GM18858 (cell line): Measurements from ENCODE around the gene NUB1.
"Not testable (repeated sequence)": the region's sequence is repeated elsewhere in the genome, so short reads cannot be mapped to it uniquely, and the experiment has no call there.

Experiments
- ATAC-seq: cut with Tn5 transposase; IDR thresholded peaks from one replicate; pipeline ENCODE4 v1.9.1; 2021; ENCODE audit not compliant: unreplicated experiment

Gene NUB1, protein sequence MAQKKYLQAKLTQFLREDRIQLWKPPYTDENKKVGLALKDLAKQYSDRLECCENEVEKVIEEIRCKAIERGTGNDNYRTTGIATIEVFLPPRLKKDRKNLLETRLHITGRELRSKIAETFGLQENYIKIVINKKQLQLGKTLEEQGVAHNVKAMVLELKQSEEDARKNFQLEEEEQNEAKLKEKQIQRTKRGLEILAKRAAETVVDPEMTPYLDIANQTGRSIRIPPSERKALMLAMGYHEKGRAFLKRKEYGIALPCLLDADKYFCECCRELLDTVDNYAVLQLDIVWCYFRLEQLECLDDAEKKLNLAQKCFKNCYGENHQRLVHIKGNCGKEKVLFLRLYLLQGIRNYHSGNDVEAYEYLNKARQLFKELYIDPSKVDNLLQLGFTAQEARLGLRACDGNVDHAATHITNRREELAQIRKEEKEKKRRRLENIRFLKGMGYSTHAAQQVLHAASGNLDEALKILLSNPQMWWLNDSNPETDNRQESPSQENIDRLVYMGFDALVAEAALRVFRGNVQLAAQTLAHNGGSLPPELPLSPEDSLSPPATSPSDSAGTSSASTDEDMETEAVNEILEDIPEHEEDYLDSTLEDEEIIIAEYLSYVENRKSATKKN

DNA sequence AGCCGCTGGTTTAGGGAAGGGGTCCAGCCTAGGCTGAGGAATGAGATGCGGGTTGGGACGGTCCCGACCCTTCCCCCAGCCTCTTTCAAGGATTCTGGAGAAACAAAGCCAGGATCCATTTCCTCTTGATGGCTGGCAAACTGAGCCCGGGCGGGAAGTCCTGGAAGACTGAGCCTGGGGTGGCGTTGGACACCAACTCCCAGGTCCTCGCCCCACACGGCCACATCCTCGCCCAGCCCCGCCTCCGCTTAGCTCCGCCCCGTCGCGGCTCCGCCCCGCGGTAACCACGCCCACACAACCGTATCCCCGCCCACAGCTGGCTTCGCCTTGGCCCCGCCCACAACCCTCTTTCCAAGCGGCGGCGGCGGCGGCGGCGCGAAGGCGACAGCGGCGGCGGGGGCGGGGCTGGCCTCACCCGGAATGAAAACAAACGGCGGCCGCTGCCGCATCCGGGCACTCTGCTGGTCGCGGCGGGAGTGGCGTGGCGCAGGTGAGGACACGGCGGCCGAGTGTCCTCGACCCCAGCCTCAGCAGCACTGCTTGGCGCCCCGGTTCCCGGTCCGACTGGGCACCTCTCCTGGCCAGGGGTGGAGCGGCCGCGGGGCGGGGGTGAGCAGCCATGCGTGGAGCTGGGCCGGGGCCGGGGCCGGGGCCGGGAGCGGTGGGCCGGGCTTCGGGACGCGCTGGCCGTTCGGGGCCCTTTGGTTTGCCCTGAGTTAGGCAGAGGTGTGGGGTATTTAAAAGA lies at the start of gene NUB1:
TSS of gene NUB1 (plus strand) at position 456 of the 745 bp plus-strand sequence. CDS start 3,538 bp downstream, outside the sequence.
- no peak for ATAC-seq

DNA sequence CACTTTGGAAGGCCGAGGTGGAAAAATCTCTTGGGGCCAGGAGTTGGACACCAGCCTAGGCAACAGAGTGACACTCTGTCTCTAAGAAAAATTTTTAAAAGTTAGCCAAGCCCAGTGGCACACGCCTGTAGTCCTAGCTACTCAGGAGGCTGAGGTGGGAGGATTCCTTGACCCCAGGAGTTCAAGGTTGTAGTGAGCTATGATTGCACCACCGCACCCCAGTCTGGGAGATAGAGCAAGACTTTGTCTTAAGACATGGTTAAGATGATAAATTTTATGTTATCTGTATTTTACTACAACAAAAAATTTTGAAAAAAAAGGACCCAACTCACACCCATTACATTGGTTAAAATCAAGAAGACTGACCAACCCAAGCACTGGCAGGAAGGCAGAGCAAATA lies 48.8 kb upstream of the NUB1 start:
- ATAC-seq, result no peak

DNA sequence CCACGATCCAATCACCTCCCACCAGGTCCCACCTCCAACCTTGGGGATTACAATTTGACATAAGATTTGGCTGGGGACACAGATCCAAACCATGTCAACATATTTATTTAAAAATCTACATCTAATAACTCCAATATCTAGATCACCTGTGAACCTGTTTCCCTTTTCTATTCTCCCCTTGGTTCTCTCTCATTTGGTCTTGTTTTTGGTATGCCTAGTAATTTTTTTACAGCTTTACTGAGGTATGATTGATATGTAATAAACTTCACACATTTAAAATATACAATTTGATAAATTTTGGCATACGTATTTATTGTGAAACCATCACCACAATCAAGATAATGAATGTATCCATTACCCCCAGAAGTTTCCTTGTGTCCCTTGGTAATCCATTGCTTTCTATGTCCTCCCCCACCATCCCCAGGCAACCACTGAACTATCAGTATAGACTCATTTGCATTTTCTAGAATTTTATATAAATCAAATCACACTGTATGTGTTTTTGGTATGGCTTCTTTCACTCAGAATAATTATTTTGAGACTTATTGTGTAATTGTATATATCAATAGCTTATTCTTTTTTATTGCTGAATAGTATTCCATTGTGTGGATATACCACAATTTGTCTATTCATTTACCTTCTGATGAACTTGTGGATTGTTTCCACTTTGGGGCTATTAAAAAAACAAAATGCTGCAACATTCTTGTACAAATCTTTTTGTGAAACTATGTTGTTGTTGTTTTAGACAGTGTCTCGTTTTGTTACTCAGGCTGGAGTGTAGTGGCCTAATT lies 45.2 kb upstream of the NUB1 start:
- no peak for ATAC-seq

DNA sequence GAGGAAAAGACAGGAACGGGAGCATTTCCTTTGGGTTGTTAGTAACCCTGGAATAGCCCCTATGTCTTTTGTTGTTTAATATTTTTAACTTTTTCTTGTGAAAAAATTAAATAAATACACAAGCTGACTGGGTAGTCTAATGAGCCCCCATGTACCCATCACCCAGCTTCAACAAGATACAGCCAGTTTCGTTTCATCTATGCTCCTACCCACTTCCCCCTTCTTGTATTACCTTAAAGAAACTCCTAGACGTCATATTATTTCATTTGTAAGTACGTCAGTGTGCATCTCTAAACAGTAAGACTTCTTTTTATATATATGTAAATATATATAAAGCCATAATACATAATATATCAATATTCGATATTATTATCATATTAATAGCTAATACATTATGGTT lies 42.8 kb upstream of the NUB1 start:
- ATAC-seq, result no peak

DNA sequence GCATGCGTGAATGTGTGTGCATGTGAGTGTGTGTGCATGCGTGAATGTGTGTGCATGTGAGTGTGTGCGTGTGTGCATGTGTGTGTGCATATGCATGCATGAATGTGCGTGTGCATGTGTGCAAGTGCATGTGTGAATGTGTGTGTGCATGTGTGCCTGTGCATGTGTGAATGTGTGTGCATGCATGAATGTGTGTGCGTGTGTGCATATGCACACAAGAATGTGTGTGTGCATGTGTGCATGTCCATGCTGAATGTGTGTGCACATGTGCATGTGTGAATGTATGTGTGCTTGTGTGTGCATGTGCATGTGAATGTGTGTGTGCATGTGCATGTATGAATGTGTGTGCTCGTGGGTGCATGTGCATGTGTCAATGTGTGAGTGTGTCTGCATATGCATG lies 42.1 kb upstream of the NUB1 start:
- no peak for ATAC-seq

DNA sequence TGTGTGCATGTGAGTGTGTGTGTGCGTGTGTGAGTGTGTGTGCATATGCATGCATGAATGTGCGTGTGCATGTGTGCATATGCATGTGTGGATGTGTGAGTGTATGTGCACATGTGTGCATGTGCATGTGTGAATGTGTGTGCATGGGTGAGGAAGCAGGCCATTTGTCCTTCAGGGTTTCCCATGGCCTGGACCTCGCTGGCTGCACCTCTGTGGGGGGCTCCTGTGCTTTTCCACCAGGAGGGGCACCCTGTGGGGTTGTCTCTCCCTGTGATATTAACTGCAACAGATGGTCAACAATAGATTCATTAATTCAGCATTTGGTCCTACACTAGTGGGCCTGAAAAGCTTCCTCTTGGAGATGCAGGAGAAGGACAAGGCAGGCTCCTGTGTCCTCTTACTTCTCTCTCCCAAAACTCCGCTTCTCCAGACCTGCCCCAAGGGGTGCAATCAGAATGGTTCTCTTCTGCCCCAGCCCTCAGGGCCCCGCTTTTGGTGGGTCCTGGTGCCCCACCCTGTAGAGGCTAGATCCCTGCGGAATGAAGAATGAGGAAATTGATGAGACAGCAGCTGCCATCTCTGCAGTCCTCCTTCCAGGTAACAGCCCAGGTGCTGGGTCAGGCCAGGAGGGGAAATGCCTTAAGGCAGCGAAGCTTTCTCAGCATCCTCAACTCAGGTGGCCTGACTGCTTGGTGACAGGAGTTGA lies 41.5 kb upstream of the NUB1 start:
- ATAC-seq, result no peak

DNA sequence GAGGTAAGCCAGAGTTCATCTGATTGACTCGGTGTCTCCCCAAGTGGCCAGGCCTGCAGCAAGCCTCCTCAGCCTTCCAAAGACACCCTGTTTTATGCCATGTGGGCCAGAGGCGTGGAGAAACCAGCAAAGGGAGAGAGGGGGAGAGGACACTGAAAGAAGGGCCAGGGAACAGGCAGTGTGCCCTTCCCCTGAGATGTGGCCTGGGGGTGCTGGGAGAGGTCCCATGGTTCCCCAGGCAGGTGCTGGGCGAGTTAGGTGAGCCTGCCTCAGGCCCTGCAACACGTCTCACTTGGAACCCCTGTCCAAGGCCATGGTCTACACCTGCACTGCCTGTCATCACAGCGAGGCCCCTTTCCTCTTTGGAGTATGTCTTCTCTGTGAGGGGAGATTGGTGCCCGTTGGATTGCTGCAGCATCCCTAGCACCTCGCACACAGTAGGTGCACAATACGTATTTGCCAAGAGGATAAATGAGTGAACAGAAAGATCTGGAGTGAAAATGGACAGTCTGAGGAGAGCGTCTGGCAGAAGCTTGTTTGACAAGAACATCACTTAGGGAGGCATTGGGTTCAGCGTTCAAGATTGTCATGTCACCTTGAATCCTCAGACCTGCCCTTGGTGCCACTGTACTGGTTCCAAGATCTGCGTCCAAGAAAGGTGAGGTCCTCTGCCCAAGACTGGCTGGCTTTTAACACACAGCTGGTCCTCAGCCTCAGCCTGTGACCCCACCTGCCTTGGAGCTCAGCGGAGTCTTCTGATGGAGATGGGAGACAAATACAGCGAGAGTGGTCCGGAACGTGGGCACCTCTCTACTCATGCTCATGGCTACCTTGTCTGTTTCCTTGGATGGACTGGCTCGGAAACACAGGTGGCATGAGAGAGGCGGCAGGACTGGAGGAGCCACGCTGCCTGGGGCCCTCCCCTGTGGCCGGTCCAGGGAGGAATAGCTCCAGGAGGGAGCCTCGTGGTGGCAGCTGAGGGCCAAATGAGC lies 39.8 kb upstream of the NUB1 start:
- no peak for ATAC-seq

DNA sequence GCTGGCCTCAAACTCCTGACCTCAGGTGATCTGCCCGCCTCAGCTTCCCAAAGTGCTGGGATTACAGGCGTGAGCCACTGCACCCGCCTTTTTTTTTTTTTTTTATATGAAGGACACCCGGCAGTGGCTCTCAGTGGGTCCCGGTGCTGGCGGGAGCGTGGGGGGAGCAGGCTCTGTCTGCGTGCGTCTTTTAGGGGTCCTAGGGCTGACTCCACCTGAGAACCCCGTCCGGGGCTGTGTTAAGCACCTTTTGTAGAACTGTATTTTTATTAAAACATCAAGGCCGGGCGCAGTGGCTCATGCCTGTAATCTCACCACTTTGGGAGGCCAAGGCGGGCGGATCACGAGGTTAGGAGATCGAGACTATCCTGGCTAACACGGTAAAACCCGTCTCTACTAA lies 37.4 kb upstream of the NUB1 start:
- ATAC-seq, result not testable (repeated sequence)

DNA sequence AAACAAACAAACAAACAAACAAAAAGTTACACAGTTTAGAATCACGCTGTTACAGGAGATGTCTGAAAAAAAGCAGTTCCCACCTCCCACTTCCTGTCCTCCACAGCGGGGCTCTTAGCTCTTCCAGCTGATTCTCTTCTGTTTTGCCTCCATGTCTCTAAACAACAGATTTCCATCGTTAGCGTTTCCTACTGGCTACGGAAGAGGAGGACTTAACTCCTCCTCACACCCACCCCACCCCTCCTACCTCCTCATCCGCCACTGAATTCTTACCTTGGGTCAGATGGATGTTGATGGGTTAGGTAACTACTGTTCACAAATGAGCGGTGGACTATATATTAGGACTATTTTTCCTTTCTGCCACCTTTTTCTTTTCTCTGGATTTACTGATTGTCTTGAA lies 36.8 kb upstream of the NUB1 start:
- ATAC-seq, result no peak

DNA sequence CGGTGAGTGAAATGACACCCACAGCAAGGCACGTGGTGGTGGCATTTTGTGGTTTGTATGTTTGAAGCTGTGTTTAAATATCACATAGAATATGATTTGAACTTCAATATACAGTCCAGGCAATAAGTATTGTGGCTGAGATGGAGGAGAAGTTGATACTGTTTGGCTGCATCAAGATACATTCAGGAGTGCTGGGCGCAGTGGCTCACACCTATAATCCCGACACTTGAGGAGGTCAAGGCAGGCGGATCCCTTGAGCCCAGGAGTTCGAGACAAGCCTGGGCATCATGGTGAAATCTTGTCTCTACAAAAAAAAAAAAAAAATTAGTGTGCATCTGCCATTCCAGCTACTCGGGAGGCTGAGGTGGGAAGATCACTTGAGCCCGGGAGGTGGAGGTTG lies 35.2 kb upstream of the NUB1 start:
- no peak for ATAC-seq

DNA sequence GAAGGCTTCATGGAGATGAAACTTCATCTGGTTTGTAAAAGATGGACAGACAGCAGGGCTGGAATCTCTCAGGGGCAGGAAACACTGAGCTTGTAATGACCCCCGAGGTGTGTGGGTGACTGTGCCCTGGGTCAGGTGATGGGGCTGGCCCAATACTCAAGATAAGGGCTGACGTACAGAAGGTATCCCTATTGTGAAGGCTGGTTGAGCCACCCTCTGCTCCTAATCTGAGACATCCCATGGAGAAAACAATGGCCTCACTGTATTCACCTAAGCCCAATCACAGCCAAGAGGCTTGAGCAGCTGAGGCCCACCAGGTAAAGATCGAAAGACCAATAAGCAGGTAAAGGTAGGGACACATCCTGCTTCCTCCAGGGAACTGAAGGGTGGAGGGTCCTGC lies 34.8 kb upstream of the NUB1 start:
- no peak for ATAC-seq

DNA sequence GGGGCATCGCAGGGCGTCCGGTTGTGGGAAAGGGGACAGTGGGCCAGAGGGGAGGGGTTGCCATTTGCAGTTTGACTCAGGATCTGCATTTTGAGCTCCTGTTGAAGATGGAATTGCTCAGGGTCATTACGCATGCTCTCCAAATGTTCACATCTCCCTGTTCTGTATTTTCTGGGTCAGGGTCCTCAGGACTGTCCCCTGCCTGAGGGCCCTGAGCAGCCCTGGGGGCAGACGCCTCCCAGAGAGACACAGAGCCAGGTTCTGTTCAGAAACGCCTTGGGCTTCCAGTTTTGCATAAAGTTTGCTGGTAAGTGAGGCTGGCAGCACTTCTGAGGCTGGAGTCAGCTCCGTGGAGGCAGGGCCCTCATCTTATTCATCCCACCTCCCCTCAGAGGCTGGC lies 34.1 kb upstream of the NUB1 start:
- ATAC-seq, result no peak

DNA sequence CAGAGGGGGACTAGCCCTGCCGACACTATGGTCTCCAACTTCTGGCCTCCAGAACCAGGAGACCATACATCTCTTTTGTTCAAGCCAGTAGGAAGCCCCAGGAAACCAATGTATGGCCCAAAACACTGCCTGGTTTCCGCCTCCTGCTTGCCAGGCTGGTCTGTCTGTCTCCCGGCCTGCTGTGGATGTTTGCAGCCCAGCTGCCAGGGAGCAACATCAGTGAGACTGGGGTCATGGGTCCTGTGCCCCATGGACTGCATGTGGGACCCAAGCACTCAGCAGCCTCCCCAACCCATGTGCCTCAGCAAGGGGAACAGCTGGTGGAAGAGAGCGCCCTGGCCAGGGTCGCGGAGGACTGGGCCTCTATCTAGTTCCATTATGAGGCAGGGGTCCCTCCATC lies 33.4 kb upstream of the NUB1 start:
- no peak for ATAC-seq

DNA sequence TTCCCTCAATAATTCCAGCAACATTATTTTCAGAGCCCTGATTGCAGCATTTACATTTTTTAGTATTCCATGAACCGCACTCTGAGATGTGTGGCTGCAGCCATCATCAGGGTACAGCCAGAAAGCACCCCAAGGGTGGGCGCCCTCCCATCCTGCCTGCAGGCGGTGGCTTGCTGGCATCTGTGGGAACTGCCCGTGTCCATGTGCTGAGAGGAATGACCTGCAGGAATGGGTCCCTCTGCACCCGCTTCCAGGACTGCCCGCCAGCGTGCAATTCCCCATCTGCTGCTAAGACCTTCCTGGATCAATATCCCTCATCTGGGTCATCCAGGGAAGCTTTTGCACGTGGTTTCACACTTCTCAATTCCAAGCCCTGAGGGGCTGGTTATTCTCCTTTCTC lies 32.8 kb upstream of the NUB1 start:
- ATAC-seq, result no peak

DNA sequence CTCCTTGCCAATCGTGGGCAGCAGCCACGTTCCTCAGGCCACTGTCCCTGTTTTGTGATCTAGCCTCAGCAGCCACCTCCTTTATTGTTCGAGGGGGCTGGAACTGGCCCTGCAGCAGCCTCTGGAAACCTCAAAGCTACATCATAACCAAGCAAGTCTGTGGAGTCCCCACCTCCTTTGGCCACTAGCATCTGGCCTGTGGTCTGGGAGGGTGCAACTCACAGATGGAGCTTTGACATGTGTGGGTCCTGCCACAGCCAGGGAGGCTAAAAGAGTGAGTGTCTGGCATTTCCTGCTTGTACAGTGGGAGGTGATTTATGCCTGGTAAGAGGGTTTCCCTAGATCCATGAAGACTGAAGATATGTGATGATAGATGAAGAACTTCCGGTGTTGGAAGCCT lies 32.3 kb upstream of the NUB1 start:
- ATAC-seq, result no peak

DNA sequence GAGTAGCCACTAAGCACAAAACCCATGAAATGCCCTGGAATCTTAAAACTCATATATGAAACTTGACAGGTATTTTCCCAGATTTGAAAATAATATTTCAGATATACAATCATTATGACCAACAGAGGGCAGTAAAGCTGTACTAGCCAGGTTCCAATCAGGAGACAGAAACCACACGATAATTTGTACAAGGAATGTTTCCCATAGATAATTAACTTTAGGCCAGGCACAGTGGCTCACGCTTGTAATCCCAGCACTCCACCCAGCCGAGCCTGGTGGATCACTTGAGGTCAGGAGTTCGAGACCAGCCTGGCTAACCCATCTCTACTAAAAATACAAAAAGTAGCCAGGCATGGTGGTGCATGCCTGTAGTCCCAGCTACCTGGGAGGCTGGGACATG lies 31.0 kb upstream of the NUB1 start:
- ATAC-seq, result no peak

DNA sequence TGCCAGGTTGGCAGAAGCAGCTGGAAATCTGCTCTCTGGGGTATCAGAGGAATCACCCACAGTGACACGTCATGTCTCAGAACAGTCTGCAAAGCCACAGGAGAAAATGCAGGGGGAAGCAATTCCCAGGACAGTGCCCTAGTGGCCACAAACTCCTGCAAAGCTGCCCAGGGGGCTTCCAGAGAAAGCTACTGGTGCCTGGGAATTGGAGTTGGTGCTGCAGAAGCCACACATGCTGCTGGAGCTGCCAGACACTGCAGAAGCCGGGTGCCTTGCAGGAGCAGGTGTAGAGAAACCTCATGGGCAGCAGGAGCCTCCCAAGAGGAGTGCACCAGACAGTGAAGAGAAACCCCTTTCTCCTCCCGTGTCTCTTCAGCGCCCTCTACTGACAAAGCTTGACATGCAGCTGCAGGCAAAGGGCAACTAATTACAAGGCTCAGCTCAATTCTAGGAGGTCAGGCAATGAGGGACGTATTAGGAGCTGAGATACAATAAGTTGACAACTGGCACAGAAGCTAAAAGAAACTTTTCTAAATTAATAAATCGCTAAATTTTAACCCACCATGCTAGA lies 30.2 kb upstream of the NUB1 start:
- no peak for ATAC-seq

DNA sequence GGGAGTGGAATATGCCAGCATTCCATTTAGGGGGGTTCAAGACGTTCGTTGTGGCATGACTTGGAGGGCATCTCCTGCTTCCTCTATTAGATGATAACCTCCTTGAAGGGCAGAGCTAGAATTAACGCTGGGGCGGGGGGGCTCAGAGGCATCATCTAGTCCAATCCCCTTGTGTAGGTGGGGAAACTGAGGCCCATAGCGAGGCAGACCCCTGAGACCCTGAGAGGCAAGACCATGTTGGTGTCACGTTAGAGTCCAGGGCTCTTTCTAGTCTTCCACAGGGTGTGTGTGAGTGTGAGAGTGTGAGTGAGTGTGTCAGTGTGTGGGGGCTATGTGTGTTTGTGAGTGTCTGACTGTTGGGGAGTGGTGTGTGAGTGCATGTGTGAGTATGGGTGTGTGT lies 29.3 kb upstream of the NUB1 start:
- no peak for ATAC-seq
